ENCODE results near the gene EFR3B.
"Not testable (repeated sequence)": the region's sequence is repeated elsewhere in the genome, so short reads cannot be mapped to it uniquely, and the experiment has no call there.

EFR3B gene

GRCh38 chr2:25131253-25131566 lies 89.3 kb downstream of the EFR3B start:
- TF ChIP-seq ZFX (IDR thresholded peaks at IDR 0.05; ENCODE audit: borderline replicate concordance) (no peak), CTCF (IDR thresholded peaks at IDR 0.05) (no peak)

GRCh38 chr2:25131567-25132298 lies 89.9 kb downstream of the EFR3B start:
- no peak overlapping the region for H3K27ac ChIP-seq
- TF ChIP-seq CTCF (IDR thresholded peaks at IDR 0.05), result no peak
- no peak for TF ChIP-seq ZFX (IDR thresholded peaks at IDR 0.05; ENCODE audit: borderline replicate concordance)

More at GRCh38 chr2:25131253-25131566, 89.3 kb downstream of the EFR3B start:
- no peak overlapping the region for H3K27ac ChIP-seq

- TF ChIP-seq ZFX (IDR thresholded peaks at IDR 0.05; ENCODE audit: borderline replicate concordance), result no peak
- no peak for TF ChIP-seq CTCF (IDR thresholded peaks at IDR 0.05)
- no peak overlapping the region for H3K27ac ChIP-seq
Measured at GRCh38 chr2:25132299-25132635, 90.4 kb downstream of the EFR3B start.

GRCh38 chr2:25132693-25133092 lies 90.8 kb downstream of the EFR3B start:
- H3K27ac ChIP-seq, result no peak overlapping the region
- TF ChIP-seq ZFX (IDR thresholded peaks at IDR 0.05; ENCODE audit: borderline replicate concordance) (no peak), CTCF (IDR thresholded peaks at IDR 0.05) (no peak)

GRCh38 chr2:25140535-25140934 lies 98.7 kb downstream of the EFR3B start:
- H3K27ac ChIP-seq, result not testable (repeated sequence)

GRCh38 chr2:25141120-25141519 lies 99.2 kb downstream of the EFR3B start:
- TF ChIP-seq CTCF (IDR thresholded peaks at IDR 0.05) (no peak), ZFX (IDR thresholded peaks at IDR 0.05; ENCODE audit: borderline replicate concordance) (no peak)
- no peak overlapping the region for H3K27ac ChIP-seq

- TF ChIP-seq ZFX (IDR thresholded peaks at IDR 0.05; ENCODE audit: borderline replicate concordance) (no peak), CTCF (IDR thresholded peaks at IDR 0.05) (no peak)
- no peak overlapping the region for H3K27ac ChIP-seq
Measured at GRCh38 chr2:25145803-25146202, 103.9 kb downstream of the EFR3B start.

GRCh38 chr2:25146896-25147295 lies 105.0 kb downstream of the EFR3B start:
- TF ChIP-seq CTCF (IDR thresholded peaks at IDR 0.05), result no peak
- no peak for TF ChIP-seq ZFX (IDR thresholded peaks at IDR 0.05; ENCODE audit: borderline replicate concordance)

More at GRCh38 chr2:25146896-25147295, 105.0 kb downstream of the EFR3B start:
- no peak overlapping the region for H3K27ac ChIP-seq

Data from 22Rv1 (cell line).